HCT116 (cell line): Measurements from ENCODE around the gene RBPJ. TPM values are rescaled to one million over a fixed set of nuclear protein-coding genes. Genes with fewer than 3 reads are reported as not detected.

ENCODE experiments used
- ATAC-seq: fragments of 200-7000 bp; cut with Tn5 transposase; 2 replicates; pipeline ENCODE4 v1.9.1; 2020; ENCODE audit warnings: mild to moderate bottlenecking, moderate library complexity
- BruUV-seq: library from RNA; stranded (reverse); fragments of 400-500 nt; replicated peaks from 2 replicates; lab custom pipeline; 2021; lab: Mats Ljungman, UMichigan
- CTCF ChIA-PET: fragments of 300-600 bp; sonication (Branson Sonifier 250); formaldehyde crosslinking; loops from one replicate; lab custom pipeline; 2021; ENCODE audit warnings: antibody characterized with exemption; lab: Charles Lee
- POLR2A ChIA-PET: fragments of 300-600, 350-600 bp; sonication (Branson Sonifier 250); formaldehyde crosslinking; loops from one replicate; lab custom pipeline; 2021; ENCODE audit warnings: antibody characterized with exemption; lab: Charles Lee
- RAD21 ChIA-PET, 2 experiments: fragments of 300-600 bp; sonication (Branson Sonifier 250); formaldehyde crosslinking; loops; one replicate each; lab custom pipeline; 2023; ENCODE audit warnings: low total read pairs in 2 of 2; ENCODE audit not compliant: uncharacterized antibody in 2 of 2, unreplicated experiment in 2 of 2, low non-redundant PET in 1 of 2; lab: Charles Lee
- DNase-seq: peaks from one replicate; pipeline ENCODE4 v3.0.0-alpha.2; 2010; ENCODE audit warnings: low read depth, low spot score
- H2AFZ ChIP-seq: fragments of 200-600 bp; shearing (Covaris generic), sonication (generic); 2 replicates; pipeline ENCODE4 v1.6.1; 2017; ENCODE audit warnings: low read depth, mixed run types, mixed read lengths, antibody characterized with exemption, low read length; ENCODE audit not compliant: poor library complexity, severe bottlenecking
- H3K27ac ChIP-seq: 2 replicates; pipeline ENCODE4 v1.5.1; 2012; ENCODE audit warnings: low read depth, low read length
- H3K27me3 ChIP-seq: fragments of 200-600 bp; sonication (generic); 2 replicates; pipeline ENCODE4 v1.6.1; 2016; ENCODE audit warnings: mixed run types, low read length, mixed read lengths; ENCODE audit not compliant: insufficient read depth
- H3K36me3 ChIP-seq, 2 experiments: fragments of 200-500 bp in 1 of 2; fragments of 200-600 bp in 1 of 2; sonication (Bioruptor generic) in 1 of 2; sonication (generic) in 1 of 2; 2 replicates each; pipeline versions ENCODE4 v1.5.1 to v1.6.1; 2014 to 2016; ENCODE audit warnings: low read length in 2 of 2, inconsistent platforms in 1 of 2, mixed read lengths in 1 of 2, mixed run types in 1 of 2; ENCODE audit not compliant: insufficient read depth in 2 of 2, control insufficient read depth in 1 of 2
- H3K4me1 ChIP-seq, 2 experiments: fragments of 200-600 bp in 1 of 2; sonication (generic) in 1 of 2; 2 replicates each; pipeline versions ENCODE4 v1.5.1 to v1.6.1; 2012 to 2017; ENCODE audit warnings: low read length in 2 of 2, inconsistent platforms in 1 of 2, mild to moderate bottlenecking in 1 of 2, mixed read lengths in 1 of 2, mixed run types in 1 of 2, moderate library complexity in 1 of 2; ENCODE audit not compliant: insufficient read depth in 2 of 2, control insufficient read depth in 1 of 2
- H3K4me2 ChIP-seq: fragments of 200-600 bp; sonication (generic); 2 replicates; pipeline ENCODE4 v1.6.1; 2017; ENCODE audit warnings: mixed run types, low read length, mixed read lengths
- H3K4me3 ChIP-seq, 2 experiments: fragments of 200-600 bp in 1 of 2; sonication (generic) in 1 of 2; replicated peaks in 1 of 2; 2 replicates each; pipeline ENCODE4 v1.5.1; 2011 to 2016; ENCODE audit warnings: low read length in 2 of 2, control low read depth in 1 of 2, low read depth in 1 of 2, mild to moderate bottlenecking in 1 of 2, mixed read lengths in 1 of 2, mixed run types in 1 of 2
- H3K79me2 ChIP-seq: fragments of 200-600 bp; sonication (generic); 2 replicates; pipeline ENCODE4 v1.6.1; 2017; ENCODE audit warnings: mild to moderate bottlenecking, mixed run types, low read length, moderate library complexity, mixed read lengths; ENCODE audit not compliant: insufficient read depth
- H3K9ac ChIP-seq: fragments of 200-600 bp; sonication (generic); 2 replicates; pipeline ENCODE4 v1.6.1; 2016; ENCODE audit warnings: low read length, mixed read lengths
- H3K9me2 ChIP-seq: fragments of 200-600 bp; sonication (generic), shearing (Covaris generic); 2 replicates; pipeline ENCODE4 v1.6.1; 2017; ENCODE audit warnings: mixed run types, mild to moderate bottlenecking, moderate library complexity; ENCODE audit not compliant: insufficient read depth
- H3K9me3 ChIP-seq, 2 experiments: fragments of 200-500 bp in 1 of 2; fragments of 200-600 bp in 1 of 2; sonication (Bioruptor generic) in 1 of 2; sonication (generic) in 1 of 2; 2 replicates each; pipeline ENCODE4 v1.6.1; 2014 to 2017; ENCODE audit warnings: low read length in 2 of 2, mixed read lengths in 2 of 2, inconsistent platforms in 1 of 2, low read depth in 1 of 2, mild to moderate bottlenecking in 1 of 2, mixed run types in 1 of 2, moderate library complexity in 1 of 2; ENCODE audit not compliant: control insufficient read depth in 1 of 2, insufficient read depth in 1 of 2
- H4K20me1 ChIP-seq: fragments of 200-600 bp; sonication (generic), shearing (Covaris generic); 2 replicates; pipeline ENCODE4 v1.6.1; 2017; ENCODE audit warnings: mixed run types, mild to moderate bottlenecking, moderate library complexity; ENCODE audit not compliant: insufficient read depth
- CBX3 ChIP-seq: IDR thresholded peaks from 2 replicates; pipeline ENCODE4 v1.6.1; 2012; ENCODE audit warnings: low read depth
- CEBPB ChIP-seq: IDR thresholded peaks from 2 replicates; pipeline ENCODE4 v1.6.1; 2012; ENCODE audit warnings: low read depth
- ELF1 ChIP-seq: IDR thresholded peaks from 2 replicates; pipeline ENCODE4 v1.6.1; 2012; ENCODE audit warnings: low read depth, borderline replicate concordance
- SP1 ChIP-seq: IDR thresholded peaks from 2 replicates; pipeline ENCODE4 v1.6.1; 2012; ENCODE audit warnings: low read depth
- SRF ChIP-seq: IDR thresholded peaks from 2 replicates; pipeline ENCODE4 v1.6.1; 2012; ENCODE audit warnings: low read depth
- intact Hi-C: fragments of 100-400 bp; cut with micrococcal nuclease; formaldehyde crosslinking; loops from 2 replicates; pipeline ENCODE4 v1.10.0; 2022
- total RNA-seq: library from RNA; stranded (reverse); gene quantifications from one replicate; pipeline ENCODE4 v1.2.1, GENCODE V29; 2021; ENCODE audit not compliant: unreplicated experiment
- TF ChIP-seq, protein P1 (sequence below): IDR thresholded peaks from 2 replicates; pipeline ENCODE4 v1.6.1; 2012; ENCODE audit warnings: low read depth
- TF ChIP-seq, protein P2 (sequence below): IDR thresholded peaks from 2 replicates; pipeline ENCODE4 v1.6.1; 2011; ENCODE audit warnings: mild to moderate bottlenecking, low read length, moderate library complexity; ENCODE audit not compliant: insufficient replicate concordance; ENCODE audit errors: extremely low read depth

Gene RBPJ
- total RNA-seq, 1 experiment from 2014 or later, result 72.7 TPM

DNA sequence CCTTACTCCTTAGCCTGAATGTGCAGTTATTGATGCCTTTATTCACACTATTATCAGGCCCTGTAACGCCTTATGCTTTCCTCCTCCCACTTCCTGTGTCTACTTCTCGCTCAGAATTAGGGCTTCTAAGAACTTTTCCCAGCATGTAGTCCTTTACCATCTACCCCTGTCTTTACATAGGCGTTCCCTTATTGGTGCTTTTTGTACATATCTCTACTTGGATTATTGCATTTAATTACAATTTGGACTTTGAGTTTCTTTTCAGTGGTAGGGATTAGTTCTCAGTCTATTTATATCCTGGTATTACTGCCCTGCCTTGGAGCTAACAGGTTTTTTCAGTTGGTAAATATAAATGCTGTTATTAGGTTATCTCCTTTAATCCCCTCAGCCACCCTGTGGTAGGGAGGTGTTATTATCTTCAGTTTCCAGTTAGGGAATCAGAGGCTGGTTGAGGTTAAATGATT is 84.0 kb downstream of the RBPJ start (continued):
- TF ChIP-seq, protein P1, sequence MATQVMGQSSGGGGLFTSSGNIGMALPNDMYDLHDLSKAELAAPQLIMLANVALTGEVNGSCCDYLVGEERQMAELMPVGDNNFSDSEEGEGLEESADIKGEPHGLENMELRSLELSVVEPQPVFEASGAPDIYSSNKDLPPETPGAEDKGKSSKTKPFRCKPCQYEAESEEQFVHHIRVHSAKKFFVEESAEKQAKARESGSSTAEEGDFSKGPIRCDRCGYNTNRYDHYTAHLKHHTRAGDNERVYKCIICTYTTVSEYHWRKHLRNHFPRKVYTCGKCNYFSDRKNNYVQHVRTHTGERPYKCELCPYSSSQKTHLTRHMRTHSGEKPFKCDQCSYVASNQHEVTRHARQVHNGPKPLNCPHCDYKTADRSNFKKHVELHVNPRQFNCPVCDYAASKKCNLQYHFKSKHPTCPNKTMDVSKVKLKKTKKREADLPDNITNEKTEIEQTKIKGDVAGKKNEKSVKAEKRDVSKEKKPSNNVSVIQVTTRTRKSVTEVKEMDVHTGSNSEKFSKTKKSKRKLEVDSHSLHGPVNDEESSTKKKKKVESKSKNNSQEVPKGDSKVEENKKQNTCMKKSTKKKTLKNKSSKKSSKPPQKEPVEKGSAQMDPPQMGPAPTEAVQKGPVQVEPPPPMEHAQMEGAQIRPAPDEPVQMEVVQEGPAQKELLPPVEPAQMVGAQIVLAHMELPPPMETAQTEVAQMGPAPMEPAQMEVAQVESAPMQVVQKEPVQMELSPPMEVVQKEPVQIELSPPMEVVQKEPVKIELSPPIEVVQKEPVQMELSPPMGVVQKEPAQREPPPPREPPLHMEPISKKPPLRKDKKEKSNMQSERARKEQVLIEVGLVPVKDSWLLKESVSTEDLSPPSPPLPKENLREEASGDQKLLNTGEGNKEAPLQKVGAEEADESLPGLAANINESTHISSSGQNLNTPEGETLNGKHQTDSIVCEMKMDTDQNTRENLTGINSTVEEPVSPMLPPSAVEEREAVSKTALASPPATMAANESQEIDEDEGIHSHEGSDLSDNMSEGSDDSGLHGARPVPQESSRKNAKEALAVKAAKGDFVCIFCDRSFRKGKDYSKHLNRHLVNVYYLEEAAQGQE, result no peak
- TF ChIP-seq, protein P2, sequence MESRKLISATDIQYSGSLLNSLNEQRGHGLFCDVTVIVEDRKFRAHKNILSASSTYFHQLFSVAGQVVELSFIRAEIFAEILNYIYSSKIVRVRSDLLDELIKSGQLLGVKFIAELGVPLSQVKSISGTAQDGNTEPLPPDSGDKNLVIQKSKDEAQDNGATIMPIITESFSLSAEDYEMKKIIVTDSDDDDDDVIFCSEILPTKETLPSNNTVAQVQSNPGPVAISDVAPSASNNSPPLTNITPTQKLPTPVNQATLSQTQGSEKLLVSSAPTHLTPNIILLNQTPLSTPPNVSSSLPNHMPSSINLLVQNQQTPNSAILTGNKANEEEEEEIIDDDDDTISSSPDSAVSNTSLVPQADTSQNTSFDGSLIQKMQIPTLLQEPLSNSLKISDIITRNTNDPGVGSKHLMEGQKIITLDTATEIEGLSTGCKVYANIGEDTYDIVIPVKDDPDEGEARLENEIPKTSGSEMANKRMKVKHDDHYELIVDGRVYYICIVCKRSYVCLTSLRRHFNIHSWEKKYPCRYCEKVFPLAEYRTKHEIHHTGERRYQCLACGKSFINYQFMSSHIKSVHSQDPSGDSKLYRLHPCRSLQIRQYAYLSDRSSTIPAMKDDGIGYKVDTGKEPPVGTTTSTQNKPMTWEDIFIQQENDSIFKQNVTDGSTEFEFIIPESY, result no peak
- no peak for TF ChIP-seq ELF1
- no peak for TF ChIP-seq SP1

DNA sequence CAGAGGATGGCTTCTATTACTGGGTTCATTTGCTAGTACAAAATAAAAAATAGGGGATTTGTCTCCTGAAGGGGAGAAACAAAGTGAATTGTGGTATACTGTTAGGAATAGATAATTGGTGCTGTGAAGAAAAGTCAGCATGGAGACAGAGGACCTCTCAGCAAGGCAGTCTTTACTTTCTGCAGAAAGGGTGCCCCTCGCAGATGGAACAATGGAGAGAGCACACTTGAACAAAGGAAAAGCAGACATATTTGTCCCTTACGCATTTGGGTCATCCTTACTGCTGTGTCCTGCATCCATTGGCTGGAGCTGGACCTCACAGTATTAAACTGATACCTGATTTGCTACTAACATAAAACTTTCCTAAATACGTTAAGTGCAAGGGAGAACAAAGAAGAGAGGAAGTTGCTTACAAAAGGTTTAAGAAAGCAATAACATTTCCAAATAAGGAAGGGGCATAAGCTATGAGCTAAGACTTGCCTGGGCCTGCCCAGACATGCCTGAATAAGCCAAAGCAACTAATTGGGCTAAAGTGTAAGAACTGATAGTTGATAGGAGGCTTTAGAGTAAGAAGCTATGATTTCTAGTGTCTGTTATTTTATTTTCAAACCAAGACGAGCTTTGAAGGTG is 85.6 kb downstream of the RBPJ start:
- H3K4me2 ChIP-seq, result no peak overlapping the region
- H2AFZ ChIP-seq, result no peak overlapping the region
- H3K9me3 ChIP-seq, result peaks cover 0 to 14% of the 10 kb centered on the region in 2 experiments; a peak in 1 of 4 replicates
- DNase-seq (no peak), ATAC-seq (no peak)
- no TSS peak for BruUV-seq
- H3K4me3 ChIP-seq, result no peak overlapping the region
- RAD21 ChIA-PET, result no interaction called here
- no peaks in the 10 kb centered on the region for H3K9me2 ChIP-seq
- POLR2A ChIA-PET, result no interaction called here
- peaks cover 3 to 22% of the 10 kb centered on the region in 2 experiments; a peak in 3 of 4 replicates for H3K36me3 ChIP-seq
- H3K27me3 ChIP-seq, result no peaks in the 10 kb centered on the region
- TF ChIP-seq CBX3 (peak; percentile 86; the same call in 1 of the 2 replicates), SRF (no peak), CEBPB (no peak)
- TF ChIP-seq, all 23 proteins: peak for 1
- peak overlapping the region; percentile 14; the same call in 1 of the 2 replicates for H3K27ac ChIP-seq
- intact Hi-C loops, result loop anchor here (5.0 kb wide), 1 partner anchor 74 kb away; no protein-coding TSS in a partner anchor
- no peaks in the 10 kb centered on the region for H3K4me1 ChIP-seq
- no peaks in the 10 kb centered on the region for H4K20me1 ChIP-seq
- H3K79me2 ChIP-seq, result peaks cover 8% of the 10 kb centered on the region; the same call in 1 of the 2 replicates
- CTCF ChIA-PET, result no interaction called here
- no peak overlapping the region for H3K9ac ChIP-seq
